Activated naive CD8-positive, alpha-beta T cell treated with anti-CD3 and anti-CD28 coated beads for 36 hours (primary cell): ENCODE measurements around the gene ATP10A. TPM values are rescaled to one million over a fixed set of nuclear protein-coding genes. Genes with fewer than 3 reads are reported as not detected.

Experiments
- DNase-seq: peaks from one replicate; pipeline ENCODE4 v3.0.0; 2021
- H3K27ac Mint-ChIP-seq: one replicate; pipeline ENCODE4 v1.8.0; 2022; ENCODE audit warnings: mild to moderate bottlenecking, moderate library complexity, mixed read lengths
- H3K27me3 Mint-ChIP-seq: one replicate; pipeline ENCODE4 v1.8.0; 2022; ENCODE audit warnings: mild to moderate bottlenecking, mixed read lengths
- H3K36me3 Mint-ChIP-seq: one replicate; pipeline ENCODE4 v1.8.0; 2021; ENCODE audit warnings: mild to moderate bottlenecking, mixed read lengths
- H3K4me1 Mint-ChIP-seq: one replicate; pipeline ENCODE4 v1.8.0; 2021; ENCODE audit warnings: mixed read lengths
- H3K4me3 Mint-ChIP-seq: one replicate; pipeline ENCODE4 v1.8.0; 2022; ENCODE audit warnings: mild to moderate bottlenecking, moderate library complexity, mixed read lengths
- H3K9me3 Mint-ChIP-seq: one replicate; pipeline ENCODE4 v1.8.0; 2022; ENCODE audit warnings: mixed read lengths
- total RNA-seq, 2 experiments: library from RNA; stranded (reverse); gene quantifications; one replicate each; pipeline ENCODE4 v1.2.3, GENCODE V29; 2021

Gene ATP10A
- total RNA-seq, 2 experiments from 2014 or later: 23.9 to 26.8 TPM

GRCh38 chr15:25705433-25706115 is 157.6 kb downstream of the ATP10A start:
- Mint-ChIP-seq H3K4me1 (no peaks in the 10 kb centered on the region), H3K9me3 (no peaks in the 10 kb centered on the region), H3K27ac (no peak overlapping the region), H3K4me3 (no peak overlapping the region), H3K36me3 (peaks cover 2% of the 10 kb centered on the region), H3K27me3 (no peaks in the 10 kb centered on the region)
- no peak for DNase-seq

- H3K9me3 Mint-ChIP-seq: no peaks in the 10 kb centered on the region
- H3K4me3 Mint-ChIP-seq: no peak overlapping the region
- H3K27me3 Mint-ChIP-seq: no peaks in the 10 kb centered on the region
Measured at GRCh38 chr15:25703726-25704125, 159.4 kb downstream of the ATP10A start.

GRCh38 chr15:25701721-25702465 is 161.2 kb downstream of the ATP10A start:
- H3K9me3 Mint-ChIP-seq: no peaks in the 10 kb centered on the region
- H3K27me3 Mint-ChIP-seq: no peaks in the 10 kb centered on the region
- H3K27ac Mint-ChIP-seq: no peak overlapping the region
- DNase-seq: no peak
- H3K4me1 Mint-ChIP-seq: no peaks in the 10 kb centered on the region
- H3K4me3 Mint-ChIP-seq: no peak overlapping the region
- H3K36me3 Mint-ChIP-seq: peaks cover 3% of the 10 kb centered on the region

More at GRCh38 chr15:25703726-25704125, 159.4 kb downstream of the ATP10A start:
- Mint-ChIP-seq H3K27ac (no peak overlapping the region), H3K36me3 (peaks cover 5% of the 10 kb centered on the region), H3K4me1 (no peaks in the 10 kb centered on the region)
- DNase-seq: no peak

GRCh38 chr15:25700916-25701315 is 162.2 kb downstream of the ATP10A start:
- Mint-ChIP-seq H3K27ac (no peak overlapping the region), H3K36me3 (peaks cover 3% of the 10 kb centered on the region), H3K4me3 (no peak overlapping the region), H3K9me3 (no peaks in the 10 kb centered on the region), H3K27me3 (no peaks in the 10 kb centered on the region), H3K4me1 (no peaks in the 10 kb centered on the region)
- DNase-seq: no peak

- H3K9me3 Mint-ChIP-seq: no peaks in the 10 kb centered on the region
- H3K27me3 Mint-ChIP-seq: no peaks in the 10 kb centered on the region
- H3K4me3 Mint-ChIP-seq: no peak overlapping the region
- peaks cover 8% of the 10 kb centered on the region for H3K36me3 Mint-ChIP-seq
- DNase-seq: no peak
- no peak overlapping the region for H3K27ac Mint-ChIP-seq
- H3K4me1 Mint-ChIP-seq: no peaks in the 10 kb centered on the region
Measured at GRCh38 chr15:25697586-25697985, 165.5 kb downstream of the ATP10A start.

- no peaks in the 10 kb centered on the region for H3K4me1 Mint-ChIP-seq
- peaks cover 13% of the 10 kb centered on the region for H3K36me3 Mint-ChIP-seq
- DNase-seq: no peak
- no peak overlapping the region for H3K4me3 Mint-ChIP-seq
- no peaks in the 10 kb centered on the region for H3K9me3 Mint-ChIP-seq
- no peak overlapping the region for H3K27ac Mint-ChIP-seq
- no peaks in the 10 kb centered on the region for H3K27me3 Mint-ChIP-seq
Measured at GRCh38 chr15:25695875-25696760, 167.0 kb downstream of the ATP10A start.

GRCh38 chr15:25694823-25695312 is 168.3 kb downstream of the ATP10A start:
- H3K27me3 Mint-ChIP-seq: no peaks in the 10 kb centered on the region
- H3K4me3 Mint-ChIP-seq: no peak overlapping the region
- no peaks in the 10 kb centered on the region for H3K9me3 Mint-ChIP-seq
- H3K4me1 Mint-ChIP-seq: no peaks in the 10 kb centered on the region
- DNase-seq: no peak
- peaks cover 13% of the 10 kb centered on the region for H3K36me3 Mint-ChIP-seq
- no peak overlapping the region for H3K27ac Mint-ChIP-seq

GRCh38 chr15:25694239-25694584 is 168.9 kb downstream of the ATP10A start:
- no peaks in the 10 kb centered on the region for H3K9me3 Mint-ChIP-seq
- H3K4me3 Mint-ChIP-seq: no peak overlapping the region
- H3K4me1 Mint-ChIP-seq: no peaks in the 10 kb centered on the region
- H3K36me3 Mint-ChIP-seq: peaks cover 13% of the 10 kb centered on the region
- H3K27ac Mint-ChIP-seq: no peak overlapping the region
- H3K27me3 Mint-ChIP-seq: no peaks in the 10 kb centered on the region
- no peak for DNase-seq

GRCh38 chr15:25693321-25694238 is 169.5 kb downstream of the ATP10A start:
- DNase-seq: peak; percentile 20
- Mint-ChIP-seq H3K27me3 (no peaks in the 10 kb centered on the region), H3K4me1 (no peaks in the 10 kb centered on the region), H3K4me3 (no peak overlapping the region), H3K27ac (no peak overlapping the region), H3K9me3 (no peaks in the 10 kb centered on the region), H3K36me3 (peaks cover 13% of the 10 kb centered on the region)

GRCh38 chr15:25691544-25692430 is 171.3 kb downstream of the ATP10A start:
- no peak for DNase-seq
- no peaks in the 10 kb centered on the region for H3K9me3 Mint-ChIP-seq
- no peak overlapping the region for H3K27ac Mint-ChIP-seq
- no peaks in the 10 kb centered on the region for H3K27me3 Mint-ChIP-seq
- no peaks in the 10 kb centered on the region for H3K4me1 Mint-ChIP-seq
- no peak overlapping the region for H3K4me3 Mint-ChIP-seq
- H3K36me3 Mint-ChIP-seq: peaks cover 13% of the 10 kb centered on the region

- Mint-ChIP-seq H3K9me3 (no peaks in the 10 kb centered on the region), H3K4me1 (no peaks in the 10 kb centered on the region), H3K36me3 (peaks cover 13% of the 10 kb centered on the region), H3K27me3 (no peaks in the 10 kb centered on the region), H3K4me3 (no peak overlapping the region), H3K27ac (no peak overlapping the region)
- no peak for DNase-seq
Measured at GRCh38 chr15:25690673-25691543, 172.2 kb downstream of the ATP10A start.

- H3K36me3 Mint-ChIP-seq: peaks cover 14% of the 10 kb centered on the region
- no peak overlapping the region for H3K27ac Mint-ChIP-seq
- DNase-seq: no peak
- no peaks in the 10 kb centered on the region for H3K4me1 Mint-ChIP-seq
- H3K9me3 Mint-ChIP-seq: no peaks in the 10 kb centered on the region
- no peak overlapping the region for H3K4me3 Mint-ChIP-seq
- no peaks in the 10 kb centered on the region for H3K27me3 Mint-ChIP-seq
Measured at GRCh38 chr15:25689592-25689991, 173.5 kb downstream of the ATP10A start.

GRCh38 chr15:25688166-25688565 is 175.0 kb downstream of the ATP10A start:
- no peak for DNase-seq
- peaks cover 22% of the 10 kb centered on the region for H3K36me3 Mint-ChIP-seq

More at GRCh38 chr15:25688166-25688565, 175.0 kb downstream of the ATP10A start:
- Mint-ChIP-seq H3K27me3 (no peaks in the 10 kb centered on the region), H3K4me1 (no peaks in the 10 kb centered on the region), H3K4me3 (no peak overlapping the region), H3K9me3 (no peaks in the 10 kb centered on the region), H3K27ac (no peak overlapping the region)
